Measurements from ENCODE around the gene COL21A1.

Gene COL21A1

GRCh38 chr6:56036916-56037600 lies 210.3 kb downstream of the COL21A1 start:
- Histone ChIP-seq H3K27ac (ENCODE audit: low read depth, low read length) (no peak overlapping the region), H3K36me3 (ENCODE audit: control insufficient read depth, low read length) (no peaks in the 10 kb centered on the region)

GRCh38 chr6:56033401-56033800 lies 214.0 kb downstream of the COL21A1 start:
- TF ChIP-seq CTCF (IDR thresholded peaks at IDR 0.05; ENCODE audit: low read depth, low read length, poor library complexity, severe bottlenecking): no peak
- no peak for TF ChIP-seq EZH2phosphoT487 (IDR thresholded peaks at IDR 0.05; ENCODE audit: borderline replicate concordance, low read length)
- no peak overlapping the region for H3K4me2 ChIP-seq (ENCODE audit: low read length)

More at GRCh38 chr6:56036916-56037600, 210.3 kb downstream of the COL21A1 start:
- no peak overlapping the region for H3K4me3 ChIP-seq (ENCODE audit: low read length)
- H3K27me3 ChIP-seq (ENCODE audit: control insufficient read depth, low read length): no peaks in the 10 kb centered on the region
- H3K9me2 ChIP-seq (replicated peaks; ENCODE audit: control insufficient read depth, low read length): no peaks in the 10 kb centered on the region
- no peaks in the 10 kb centered on the region for H4K20me1 ChIP-seq (ENCODE audit: control insufficient read depth, insufficient read depth, low read depth, low read length)
- TF ChIP-seq CTCF (IDR thresholded peaks at IDR 0.05; ENCODE audit: low read depth, low read length, poor library complexity, severe bottlenecking) (no peak), EZH2phosphoT487 (IDR thresholded peaks at IDR 0.05; ENCODE audit: borderline replicate concordance, low read length) (no peak)
- H3F3A ChIP-seq (ENCODE audit: control insufficient read depth, insufficient read depth): no peaks in the 10 kb centered on the region
- no peaks in the 10 kb centered on the region for H3K79me2 ChIP-seq (ENCODE audit: control insufficient read depth, low read length)
- no peak overlapping the region for H3K4me2 ChIP-seq (ENCODE audit: low read length)
- H3K4me1 ChIP-seq (ENCODE audit: control insufficient read depth, low read length): no peaks in the 10 kb centered on the region
- no peaks in the 10 kb centered on the region for H3K9me3 ChIP-seq (ENCODE audit: control insufficient read depth, insufficient read depth, low read length)

DNA sequence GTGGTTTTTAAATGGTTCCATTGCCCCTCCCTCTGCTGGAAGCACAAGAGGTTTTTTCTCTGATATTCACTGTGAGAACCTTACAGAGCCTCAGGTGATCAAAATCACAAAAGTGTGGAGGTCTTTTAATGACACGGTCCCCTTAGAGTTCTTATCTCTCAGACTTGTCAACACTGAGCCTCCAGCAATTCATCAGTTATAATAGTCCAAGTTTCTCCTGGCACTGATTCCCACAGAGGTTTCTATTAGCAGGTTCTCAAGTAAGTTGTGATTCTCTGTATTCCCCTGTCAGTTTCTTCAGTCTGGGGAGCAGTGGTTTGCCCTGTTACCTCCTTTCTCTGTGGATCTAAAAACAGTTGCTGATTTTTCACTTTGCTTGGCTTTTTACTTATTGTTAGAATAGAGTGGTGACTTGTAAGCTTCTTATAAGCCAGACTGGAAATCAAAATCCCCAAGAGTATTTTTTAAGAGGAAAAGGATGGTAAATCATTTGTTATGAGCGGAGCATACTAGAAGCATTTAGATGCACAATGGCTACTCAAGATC lies 214.6 kb downstream of the COL21A1 start:
- H3K9me3 ChIP-seq (ENCODE audit: control insufficient read depth, insufficient read depth, low read length): no peaks in the 10 kb centered on the region
- no peak overlapping the region for H3K4me3 ChIP-seq (ENCODE audit: low read length)
- H3K36me3 ChIP-seq (ENCODE audit: control insufficient read depth, low read length): no peaks in the 10 kb centered on the region
- no peak overlapping the region for H3K27ac ChIP-seq (ENCODE audit: low read depth, low read length)
- no peak for TF ChIP-seq EZH2phosphoT487 (IDR thresholded peaks at IDR 0.05; ENCODE audit: borderline replicate concordance, low read length)
- TF ChIP-seq CTCF (IDR thresholded peaks at IDR 0.05; ENCODE audit: low read depth, low read length, poor library complexity, severe bottlenecking): no peak
- H3K4me2 ChIP-seq (ENCODE audit: low read length): no peak overlapping the region
- H3K9me2 ChIP-seq (replicated peaks; ENCODE audit: control insufficient read depth, low read length): no peaks in the 10 kb centered on the region; the same call in 1 of the 2 replicates
- H3K27me3 ChIP-seq (ENCODE audit: control insufficient read depth, low read length): no peaks in the 10 kb centered on the region
- H4K20me1 ChIP-seq (ENCODE audit: control insufficient read depth, insufficient read depth, low read depth, low read length): no peaks in the 10 kb centered on the region
- H3F3A ChIP-seq (ENCODE audit: control insufficient read depth, insufficient read depth): no peaks in the 10 kb centered on the region
- H3K79me2 ChIP-seq (ENCODE audit: control insufficient read depth, low read length): no peaks in the 10 kb centered on the region
- H3K4me1 ChIP-seq (ENCODE audit: control insufficient read depth, low read length): no peaks in the 10 kb centered on the region

More at GRCh38 chr6:56033401-56033800, 214.0 kb downstream of the COL21A1 start:
- Histone ChIP-seq H3K27ac (ENCODE audit: low read depth, low read length) (no peak overlapping the region), H3K4me1 (ENCODE audit: control insufficient read depth, low read length) (no peaks in the 10 kb centered on the region), H3F3A (ENCODE audit: control insufficient read depth, insufficient read depth) (no peaks in the 10 kb centered on the region), H3K27me3 (ENCODE audit: control insufficient read depth, low read length) (no peaks in the 10 kb centered on the region), H3K9me2 (replicated peaks; ENCODE audit: control insufficient read depth, low read length) (no peaks in the 10 kb centered on the region; the same call in 1 of the 2 replicates), H3K9me3 (ENCODE audit: control insufficient read depth, insufficient read depth, low read length) (no peaks in the 10 kb centered on the region), H3K79me2 (ENCODE audit: control insufficient read depth, low read length) (no peaks in the 10 kb centered on the region), H3K36me3 (ENCODE audit: control insufficient read depth, low read length) (no peaks in the 10 kb centered on the region), H3K4me3 (ENCODE audit: low read length) (no peak overlapping the region), H4K20me1 (ENCODE audit: control insufficient read depth, insufficient read depth, low read depth, low read length) (no peaks in the 10 kb centered on the region)
